ENCODE measurements around the gene ZDHHC14.

- TF ChIP-seq CTCF (IDR thresholded peaks at IDR 0.05): no peak
- no peak for TF ChIP-seq EP300 (IDR thresholded peaks at IDR 0.05)
- TF ChIP-seq POLR2A (IDR thresholded peaks at IDR 0.05): no peak
- no peak for TF ChIP-seq POLR2AphosphoS5 (IDR thresholded peaks at IDR 0.05)
Observed at GRCh38 chr6:157511682-157512381, 130.8 kb downstream of the ZDHHC14 start.
